ENCODE results near the gene VEZT. TPM values are rescaled to one million over a fixed set of nuclear protein-coding genes. Genes with fewer than 3 reads are reported as not detected.

The VEZT gene
- total and polyA plus RNA-seq, 2 experiments from 2014 or later: 37.9 to 84.2 TPM

DNA sequence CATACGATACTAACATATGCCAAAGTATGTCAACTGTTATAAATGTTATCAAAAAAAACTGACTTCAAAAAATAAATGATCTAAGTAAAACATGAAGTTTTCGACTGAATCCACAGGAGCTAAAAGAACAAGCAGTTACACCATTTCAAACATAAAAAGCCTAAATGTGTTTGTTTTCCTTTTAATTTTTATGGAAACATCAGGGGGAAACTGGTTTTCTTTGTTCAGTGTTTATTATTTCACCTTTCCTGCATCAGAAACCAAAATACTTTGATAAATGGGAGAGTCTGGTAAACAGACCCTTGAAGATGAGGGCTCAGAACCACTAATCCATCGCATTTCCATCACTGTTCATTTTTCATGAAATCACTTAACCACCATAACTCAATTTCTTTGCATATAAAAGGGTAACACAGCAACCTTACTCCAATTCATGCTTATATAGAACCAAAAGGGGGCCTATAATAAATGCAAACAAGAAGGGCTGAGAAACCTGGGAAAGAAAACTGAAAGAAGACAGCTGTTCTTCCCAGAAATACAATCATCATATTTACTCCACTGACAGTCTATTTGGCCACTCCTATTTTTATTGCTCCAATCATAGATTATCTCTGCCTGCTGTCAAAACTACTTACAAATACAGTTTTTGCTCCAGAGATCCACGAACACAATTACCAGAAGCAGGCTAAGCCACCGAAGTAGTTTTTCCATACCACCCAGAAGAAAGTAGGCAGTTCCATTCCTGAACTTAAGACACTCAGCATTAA is 17.3 kb upstream of the VEZT start:
- Histone ChIP-seq H3K4me1 (ENCODE audit: insufficient read depth) (peaks cover 54% of the 10 kb centered on the region), H3K36me3 (replicated peaks; ENCODE audit: insufficient read depth, low read depth) (no peaks in the 10 kb centered on the region), H3K9me3 (ENCODE audit: low read depth) (no peaks in the 10 kb centered on the region), H3K4me2 (peak overlapping the region; percentile 64), H3K9me2 (replicated peaks; ENCODE audit: insufficient read depth) (no peaks in the 10 kb centered on the region), H3K27me3 (no peaks in the 10 kb centered on the region), H3K27ac (peak overlapping the region; percentile 98), H3K4me3 (no peak overlapping the region), H3K79me2 (peaks cover 72% of the 10 kb centered on the region), H2AFZ (no peak overlapping the region), H4K20me1 (ENCODE audit: insufficient read depth, poor library complexity, severe bottlenecking) (no peaks in the 10 kb centered on the region)
- TF ChIP-seq EZH2phosphoT487 (IDR thresholded peaks at IDR 0.05; ENCODE audit: low read depth, severe bottlenecking, unreplicated experiment) (no peak), EZH2 (IDR thresholded peaks at IDR 0.05; ENCODE audit: borderline replicate concordance) (no peak)
- TF ChIP-seq, protein P1, sequence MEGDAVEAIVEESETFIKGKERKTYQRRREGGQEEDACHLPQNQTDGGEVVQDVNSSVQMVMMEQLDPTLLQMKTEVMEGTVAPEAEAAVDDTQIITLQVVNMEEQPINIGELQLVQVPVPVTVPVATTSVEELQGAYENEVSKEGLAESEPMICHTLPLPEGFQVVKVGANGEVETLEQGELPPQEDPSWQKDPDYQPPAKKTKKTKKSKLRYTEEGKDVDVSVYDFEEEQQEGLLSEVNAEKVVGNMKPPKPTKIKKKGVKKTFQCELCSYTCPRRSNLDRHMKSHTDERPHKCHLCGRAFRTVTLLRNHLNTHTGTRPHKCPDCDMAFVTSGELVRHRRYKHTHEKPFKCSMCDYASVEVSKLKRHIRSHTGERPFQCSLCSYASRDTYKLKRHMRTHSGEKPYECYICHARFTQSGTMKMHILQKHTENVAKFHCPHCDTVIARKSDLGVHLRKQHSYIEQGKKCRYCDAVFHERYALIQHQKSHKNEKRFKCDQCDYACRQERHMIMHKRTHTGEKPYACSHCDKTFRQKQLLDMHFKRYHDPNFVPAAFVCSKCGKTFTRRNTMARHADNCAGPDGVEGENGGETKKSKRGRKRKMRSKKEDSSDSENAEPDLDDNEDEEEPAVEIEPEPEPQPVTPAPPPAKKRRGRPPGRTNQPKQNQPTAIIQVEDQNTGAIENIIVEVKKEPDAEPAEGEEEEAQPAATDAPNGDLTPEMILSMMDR (IDR thresholded peaks at IDR 0.05; ENCODE audit: poor library complexity): no peak
- WGBS (ENCODE audit: low lambda C conversion rate, missing lambda C conversion rate): 54% methylated on average over 5 of the region's 5 CpGs
- DNase-seq (ENCODE audit: low spot score): no peak

DNA sequence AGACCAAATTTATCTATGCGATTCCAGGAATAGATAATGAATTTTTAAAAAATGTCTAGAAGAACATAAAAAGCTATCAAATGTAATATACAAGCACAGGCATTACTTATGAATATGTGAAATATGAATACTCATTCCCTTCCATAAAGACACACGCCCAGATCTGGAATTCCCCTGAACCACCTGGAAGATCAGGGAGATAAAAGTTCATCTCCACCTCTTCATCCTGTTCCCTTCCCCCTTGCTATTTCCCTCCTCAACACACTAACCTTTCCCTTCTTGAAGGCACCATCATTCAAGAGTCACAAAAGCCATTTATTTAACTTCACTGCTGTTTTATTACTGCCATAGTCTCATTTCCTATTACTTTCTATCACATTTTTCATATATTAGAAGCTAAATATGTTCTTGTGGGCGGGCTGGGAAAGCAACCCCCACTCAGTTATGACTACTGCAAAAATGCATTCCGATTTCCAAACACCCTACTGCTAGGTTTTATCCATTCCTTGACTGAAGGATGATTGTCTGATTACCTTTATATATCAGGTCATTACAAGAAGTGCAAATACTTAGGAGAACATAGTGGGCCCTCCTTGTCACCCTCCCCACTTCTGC is 16.4 kb upstream of the VEZT start:
- no peaks in the 10 kb centered on the region for H3K27me3 ChIP-seq
- peak overlapping the region; percentile 98 for H3K27ac ChIP-seq
- no peak overlapping the region for H2AFZ ChIP-seq
- no peaks in the 10 kb centered on the region for H3K9me2 ChIP-seq (replicated peaks; ENCODE audit: insufficient read depth)
- no peak overlapping the region for H3K4me3 ChIP-seq
- peaks cover 61% of the 10 kb centered on the region for H3K4me1 ChIP-seq (ENCODE audit: insufficient read depth)
- WGBS (ENCODE audit: low lambda C conversion rate, missing lambda C conversion rate): 81% methylated on average over 4 of the region's 4 CpGs
- H3K36me3 ChIP-seq (replicated peaks; ENCODE audit: insufficient read depth, low read depth): no peaks in the 10 kb centered on the region
- DNase-seq (ENCODE audit: low spot score): no peak
- no peak for TF ChIP-seq EZH2 (IDR thresholded peaks at IDR 0.05; ENCODE audit: borderline replicate concordance)
- TF ChIP-seq, protein P1 (IDR thresholded peaks at IDR 0.05; ENCODE audit: poor library complexity): no peak
- no peak for TF ChIP-seq EZH2phosphoT487 (IDR thresholded peaks at IDR 0.05; ENCODE audit: low read depth, severe bottlenecking, unreplicated experiment)
- H3K79me2 ChIP-seq: peaks cover 71% of the 10 kb centered on the region
- H3K4me2 ChIP-seq: peak overlapping the region; percentile 64
- H3K9me3 ChIP-seq (ENCODE audit: low read depth): no peaks in the 10 kb centered on the region
- H4K20me1 ChIP-seq (ENCODE audit: insufficient read depth, poor library complexity, severe bottlenecking): no peaks in the 10 kb centered on the region

DNA sequence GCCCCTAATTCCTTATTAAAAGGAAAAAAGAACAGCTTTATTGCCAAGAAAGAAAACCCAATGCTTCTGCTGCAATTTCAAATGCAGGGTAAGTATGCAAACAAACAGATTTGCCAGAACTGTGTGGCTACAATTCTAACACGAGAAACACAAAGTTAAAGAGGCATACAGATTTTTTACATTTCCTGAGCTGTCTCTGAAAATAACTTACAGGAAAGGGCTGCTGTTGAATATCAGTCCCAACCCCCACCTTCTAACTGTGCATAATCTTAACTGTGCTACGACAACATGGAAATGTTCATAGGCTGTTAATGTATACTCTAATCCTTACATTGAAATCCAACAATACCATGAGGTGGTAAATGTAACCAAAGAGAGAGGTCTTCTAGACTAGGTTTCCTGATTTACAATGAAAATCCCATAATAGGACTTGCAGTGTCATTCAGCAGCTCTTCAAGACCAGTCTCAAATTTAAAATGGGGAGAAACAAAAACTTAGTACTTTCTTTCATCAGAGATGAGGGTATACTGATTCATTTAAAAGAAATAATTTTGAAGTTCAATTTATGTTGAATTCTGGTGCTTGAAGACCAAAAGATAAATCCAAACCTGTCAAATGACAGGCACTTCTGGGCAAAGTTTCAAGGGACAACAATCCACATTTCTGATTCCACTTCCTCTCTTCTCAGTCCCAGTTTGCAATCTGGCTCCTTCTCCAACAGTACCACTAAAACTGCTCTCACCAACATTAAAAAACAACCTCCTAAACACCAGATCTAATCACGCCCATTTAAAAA is 14.7 kb upstream of the VEZT start:
- Histone ChIP-seq H3K9me3 (ENCODE audit: low read depth) (no peaks in the 10 kb centered on the region), H3K79me2 (peaks cover 71% of the 10 kb centered on the region), H3K36me3 (replicated peaks; ENCODE audit: insufficient read depth, low read depth) (no peaks in the 10 kb centered on the region), H3K4me3 (no peak overlapping the region), H3K4me2 (peak overlapping the region; percentile 64), H3K27me3 (no peaks in the 10 kb centered on the region), H3K27ac (peak overlapping the region; percentile 98), H2AFZ (no peak overlapping the region), H3K9me2 (replicated peaks; ENCODE audit: insufficient read depth) (no peaks in the 10 kb centered on the region), H3K4me1 (ENCODE audit: insufficient read depth) (peaks cover 63% of the 10 kb centered on the region), H4K20me1 (ENCODE audit: insufficient read depth, poor library complexity, severe bottlenecking) (no peaks in the 10 kb centered on the region)
- DNase-seq (ENCODE audit: low spot score): no peak
- TF ChIP-seq EZH2 (IDR thresholded peaks at IDR 0.05; ENCODE audit: borderline replicate concordance) (no peak), EZH2phosphoT487 (IDR thresholded peaks at IDR 0.05; ENCODE audit: low read depth, severe bottlenecking, unreplicated experiment) (no peak)
- TF ChIP-seq, protein P1 (IDR thresholded peaks at IDR 0.05; ENCODE audit: poor library complexity): no peak
- WGBS (ENCODE audit: low lambda C conversion rate, missing lambda C conversion rate): 51% methylated on average over 3 of the region's 3 CpGs
